M059J (cell line): ENCODE results near the gene PNPLA2. TPM values are rescaled to one million over a fixed set of nuclear protein-coding genes. Genes with fewer than 3 reads are reported as not detected.
A peak's percentile ranks its signal among the peaks of the same experiment; 100 is the strongest.

Experiments used
- DNase-seq: peaks from one replicate; pipeline ENCODE4 v3.0.0-alpha.2; 2012; ENCODE audit warnings: low read depth
- total RNA-seq: library from RNA; depleted of rRNA; stranded (reverse); fragments of >200 nt; shearing (Covaris generic); gene quantifications from 2 replicates; pipeline ENCODE4 v1.2.3, GENCODE V29; 2014

Gene PNPLA2
- total RNA-seq, 1 experiment from 2014 or later: 50.0 TPM

- DNase-seq: peak; percentile 79
Measured at GRCh38 chr11:830295-831117, 11.8 kb downstream of the PNPLA2 start.

GRCh38 chr11:831118-831864, 12.6 kb downstream of the PNPLA2 start:
- DNase-seq: peak; percentile 75

GRCh38 chr11:831961-832528, 13.3 kb downstream of the PNPLA2 start:
- no peak for DNase-seq

GRCh38 chr11:832529-833113, 13.9 kb downstream of the PNPLA2 start, which contains the start of gene CD151:
Gene CD151, plus strand, starts transcription at chr11:832952. Its CDS starts 3,118 bp downstream, at chr11:836070.
- peak; percentile 62 for DNase-seq

- peak; percentile 62 for DNase-seq
Measured at GRCh38 chr11:833114-833791, 14.5 kb downstream of the PNPLA2 start.

- DNase-seq: no peak
Measured at GRCh38 chr11:833849-834311, 15.2 kb downstream of the PNPLA2 start.

- DNase-seq: peak; percentile 97
Measured at GRCh38 chr11:834371-835316, 15.9 kb downstream of the PNPLA2 start.

GRCh38 chr11:836274-836673, 17.6 kb downstream of the PNPLA2 start:
- DNase-seq: no peak

GRCh38 chr11:836700-837099, 18.0 kb downstream of the PNPLA2 start:
- no peak for DNase-seq

- DNase-seq: no peak
Measured at GRCh38 chr11:837189-837989, 18.7 kb downstream of the PNPLA2 start.

- no peak for DNase-seq
Measured at GRCh38 chr11:837990-838307, 19.2 kb downstream of the PNPLA2 start.

GRCh38 chr11:838441-839279, 19.9 kb downstream of the PNPLA2 start:
- no peak for DNase-seq

- DNase-seq: no peak
Measured at GRCh38 chr11:839280-839623, 20.5 kb downstream of the PNPLA2 start.

- DNase-seq: no peak
Measured at GRCh38 chr11:839875-840617, 21.3 kb downstream of the PNPLA2 start.

- no peak for DNase-seq
Measured at GRCh38 chr11:841981-842369, 23.3 kb downstream of the PNPLA2 start.

- peak; percentile 84 for DNase-seq
Measured at GRCh38 chr11:842370-843002, 23.8 kb downstream of the PNPLA2 start, which contains the start of the genes POLR2L and TSPAN4. Gene POLR2L, minus strand, starts transcription at chr11:842529. Its CDS starts 21 bp downstream, at chr11:842508. Gene TSPAN4, plus strand, starts transcription at chr11:842852. Its CDS starts 7,453 bp downstream, at chr11:850305.

GRCh38 chr11:843086-843734, 24.5 kb downstream of the PNPLA2 start:
- DNase-seq: no peak
